ENCODE results near the gene TTC13.

GRCh38 chr1:230982696-230983095 is 4.0 kb upstream of the TTC13 start:
- TF ChIP-seq, protein P1, sequence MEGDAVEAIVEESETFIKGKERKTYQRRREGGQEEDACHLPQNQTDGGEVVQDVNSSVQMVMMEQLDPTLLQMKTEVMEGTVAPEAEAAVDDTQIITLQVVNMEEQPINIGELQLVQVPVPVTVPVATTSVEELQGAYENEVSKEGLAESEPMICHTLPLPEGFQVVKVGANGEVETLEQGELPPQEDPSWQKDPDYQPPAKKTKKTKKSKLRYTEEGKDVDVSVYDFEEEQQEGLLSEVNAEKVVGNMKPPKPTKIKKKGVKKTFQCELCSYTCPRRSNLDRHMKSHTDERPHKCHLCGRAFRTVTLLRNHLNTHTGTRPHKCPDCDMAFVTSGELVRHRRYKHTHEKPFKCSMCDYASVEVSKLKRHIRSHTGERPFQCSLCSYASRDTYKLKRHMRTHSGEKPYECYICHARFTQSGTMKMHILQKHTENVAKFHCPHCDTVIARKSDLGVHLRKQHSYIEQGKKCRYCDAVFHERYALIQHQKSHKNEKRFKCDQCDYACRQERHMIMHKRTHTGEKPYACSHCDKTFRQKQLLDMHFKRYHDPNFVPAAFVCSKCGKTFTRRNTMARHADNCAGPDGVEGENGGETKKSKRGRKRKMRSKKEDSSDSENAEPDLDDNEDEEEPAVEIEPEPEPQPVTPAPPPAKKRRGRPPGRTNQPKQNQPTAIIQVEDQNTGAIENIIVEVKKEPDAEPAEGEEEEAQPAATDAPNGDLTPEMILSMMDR (IDR thresholded peaks at IDR 0.05 in 2 of 3, conservative IDR thresholded peaks at IDR 0.05 in 1 of 3; ENCODE audit: control insufficient read depth in 2 of 3, extremely low read depth in 1 of 3, insufficient read depth in 1 of 3, low read depth in 3 of 3, low read length in 3 of 3): no peak
- TF ChIP-seq SMAD1 (IDR thresholded peaks at IDR 0.05; ENCODE audit: low read depth, partially characterized antibody) (no peak), JUND (IDR thresholded peaks at IDR 0.05; ENCODE audit: low read depth, low read length) (no peak), POLR2AphosphoS5 (IDR thresholded peaks at IDR 0.05; ENCODE audit: low read length) (no peak)
- TF ChIP-seq, protein P2, sequence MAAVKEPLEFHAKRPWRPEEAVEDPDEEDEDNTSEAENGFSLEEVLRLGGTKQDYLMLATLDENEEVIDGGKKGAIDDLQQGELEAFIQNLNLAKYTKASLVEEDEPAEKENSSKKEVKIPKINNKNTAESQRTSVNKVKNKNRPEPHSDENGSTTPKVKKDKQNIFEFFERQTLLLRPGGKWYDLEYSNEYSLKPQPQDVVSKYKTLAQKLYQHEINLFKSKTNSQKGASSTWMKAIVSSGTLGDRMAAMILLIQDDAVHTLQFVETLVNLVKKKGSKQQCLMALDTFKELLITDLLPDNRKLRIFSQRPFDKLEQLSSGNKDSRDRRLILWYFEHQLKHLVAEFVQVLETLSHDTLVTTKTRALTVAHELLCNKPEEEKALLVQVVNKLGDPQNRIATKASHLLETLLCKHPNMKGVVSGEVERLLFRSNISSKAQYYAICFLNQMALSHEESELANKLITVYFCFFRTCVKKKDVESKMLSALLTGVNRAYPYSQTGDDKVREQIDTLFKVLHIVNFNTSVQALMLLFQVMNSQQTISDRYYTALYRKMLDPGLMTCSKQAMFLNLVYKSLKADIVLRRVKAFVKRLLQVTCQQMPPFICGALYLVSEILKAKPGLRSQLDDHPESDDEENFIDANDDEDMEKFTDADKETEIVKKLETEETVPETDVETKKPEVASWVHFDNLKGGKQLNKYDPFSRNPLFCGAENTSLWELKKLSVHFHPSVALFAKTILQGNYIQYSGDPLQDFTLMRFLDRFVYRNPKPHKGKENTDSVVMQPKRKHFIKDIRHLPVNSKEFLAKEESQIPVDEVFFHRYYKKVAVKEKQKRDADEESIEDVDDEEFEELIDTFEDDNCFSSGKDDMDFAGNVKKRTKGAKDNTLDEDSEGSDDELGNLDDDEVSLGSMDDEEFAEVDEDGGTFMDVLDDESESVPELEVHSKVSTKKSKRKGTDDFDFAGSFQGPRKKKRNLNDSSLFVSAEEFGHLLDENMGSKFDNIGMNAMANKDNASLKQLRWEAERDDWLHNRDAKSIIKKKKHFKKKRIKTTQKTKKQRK (IDR thresholded peaks at IDR 0.05; ENCODE audit: low read depth, low read length): no peak

Measured in GM12878 (cell line).